Left lung (tissue), 10 donors: ENCODE measurements around the gene RFX2. TPM values are rescaled to one million over a fixed set of nuclear protein-coding genes. Genes with fewer than 3 reads are reported as not detected.
A peak's percentile ranks its signal among the peaks of the same experiment; 100 is the strongest.

Experiments used
- ATAC-seq: fragments of 200-7000 bp; cut with Tn5 transposase; one replicate; pipeline ENCODE4 v1.9.1; 2020; ENCODE audit warnings: moderate library complexity
- DNase-seq, 4 donors: peaks; one replicate each; pipeline ENCODE4 v3.0.0-alpha.2; 2013 to 2020
- H3K27ac ChIP-seq, 2 donors: fragments of 200-600 bp; sonication (generic) in 1 of 2; one replicate each; pipeline versions ENCODE4 v1.5.0 to v1.8.0; 2020 to 2021
- H3K27me3 ChIP-seq, 2 donors: fragments of 200-600 bp; sonication (generic) in 1 of 2; one replicate each; pipeline versions ENCODE4 v1.5.0 to v1.8.0; 2020 to 2021
- H3K36me3 ChIP-seq, 2 donors: fragments of 200-600 bp; sonication (generic) in 1 of 2; one replicate each; pipeline versions ENCODE4 v1.5.0 to v1.8.0; 2020 to 2021
- H3K4me1 ChIP-seq, 2 donors: fragments of 200-600 bp; one replicate each; pipeline ENCODE4 v1.8.0; 2021
- H3K4me3 ChIP-seq, 2 donors: fragments of 200-600 bp; sonication (generic) in 1 of 2; one replicate each; pipeline versions ENCODE4 v1.5.0 to v1.8.0; 2020 to 2021; ENCODE audit warnings: mild to moderate bottlenecking in 1 of 2
- H3K9me3 ChIP-seq, 2 donors: fragments of 200-600 bp; sonication (generic) in 1 of 2; one replicate each; pipeline versions ENCODE4 v1.5.0 to v1.8.0; 2020 to 2021
- CTCF ChIP-seq, 2 donors: fragments of 200-600 bp; sonication (generic) in 1 of 2; IDR thresholded peaks; one replicate each; pipeline versions ENCODE4 v1.5.0 to v1.8.0; 2021; ENCODE audit warnings: antibody characterized with exemption in 2 of 2
- intact Hi-C, 2 donors: fragments of 100-400 bp; cut with DNase I; formaldehyde crosslinking; loops; one replicate each; pipeline versions ENCODE4 v1.11.2 to v1.14.2; 2022
- polyA plus RNA-seq, 6 donors: library from polyadenylated mRNA; unstranded; fragments of 120-200 nt; gene quantifications; one replicate each; pipeline ENCODE4 v1.2.1, GENCODE V29; 2013; ENCODE audit not compliant: insufficient read length in 6 of 6
- total RNA-seq, 2 donors: library from RNA; stranded (reverse); fragmentation: NEBNext Ultra II Directional; extraction: Animal tissue kit (Norgen Biotek cat#: 25700); gene quantifications; one replicate each; pipeline ENCODE4 v1.2.1, GENCODE V29; 2021
- donor health status: DM: no; HTN: yes; CAD: no.
- donor health status: DM: no; HTN: no; CAD: no.

The RFX2 gene
- total and polyA plus RNA-seq, 8 donors = 12.7 to 18.8 (median 16.5) TPM

GRCh38 chr19:6079107-6079506, 31.2 kb downstream of the RFX2 start:
- intact Hi-C loops = no loop called here
- ATAC-seq (no peak), DNase-seq (no peak)
- H3K4me1 ChIP-seq = peaks cover 12 to 15% of the 10 kb centered on the region in 2 donors
- H3K27ac ChIP-seq = no peak overlapping the region
- TF ChIP-seq CTCF (IDR thresholded peaks at IDR 0.05) = no peak
- H3K4me3 ChIP-seq = no peak overlapping the region
- no peaks in the 10 kb centered on the region for H3K9me3 ChIP-seq
- H3K36me3 ChIP-seq = no peaks in the 10 kb centered on the region
- no peaks in the 10 kb centered on the region for H3K27me3 ChIP-seq

- no peak overlapping the region for H3K27ac ChIP-seq
Measured at GRCh38 chr19:6078068-6078467, 32.2 kb downstream of the RFX2 start.

GRCh38 chr19:6076675-6077463, 33.4 kb downstream of the RFX2 start:
- no peaks in the 10 kb centered on the region for H3K27me3 ChIP-seq
- no peak overlapping the region for H3K4me3 ChIP-seq
- DNase-seq (no peak), ATAC-seq (peak; percentile 79)
- H3K36me3 ChIP-seq = no peaks in the 10 kb centered on the region
- H3K27ac ChIP-seq = peak overlapping the region; percentile 74 to 78
- H3K4me1 ChIP-seq = peaks cover 12 to 15% of the 10 kb centered on the region in 2 donors
- no peak for TF ChIP-seq CTCF (IDR thresholded peaks at IDR 0.05)
- intact Hi-C loops = no loop called here
- H3K9me3 ChIP-seq = no peaks in the 10 kb centered on the region

More at GRCh38 chr19:6078068-6078467, 32.2 kb downstream of the RFX2 start:
- H3K27me3 ChIP-seq = no peaks in the 10 kb centered on the region
- no peak for DNase-seq
- no peak for TF ChIP-seq CTCF (IDR thresholded peaks at IDR 0.05)
- no peaks in the 10 kb centered on the region for H3K36me3 ChIP-seq
- H3K4me3 ChIP-seq = no peak overlapping the region
- H3K9me3 ChIP-seq = no peaks in the 10 kb centered on the region
- peaks cover 12 to 15% of the 10 kb centered on the region in 2 donors for H3K4me1 ChIP-seq
- ATAC-seq = no peak
- intact Hi-C loops = no loop called here

GRCh38 chr19:6076291-6076665, 34.0 kb downstream of the RFX2 start:
- peak overlapping the region; percentile 74 to 78 for H3K27ac ChIP-seq
- no peaks in the 10 kb centered on the region for H3K9me3 ChIP-seq
- intact Hi-C loops = no loop called here
- H3K4me1 ChIP-seq = peaks cover 13 to 15% of the 10 kb centered on the region in 2 donors
- no peak for TF ChIP-seq CTCF (IDR thresholded peaks at IDR 0.05)
- DNase-seq = no peak
- H3K4me3 ChIP-seq = no peak overlapping the region
- peak; percentile 9 for ATAC-seq
- no peaks in the 10 kb centered on the region for H3K36me3 ChIP-seq
- H3K27me3 ChIP-seq = no peaks in the 10 kb centered on the region

GRCh38 chr19:6074709-6075403, 35.4 kb downstream of the RFX2 start:
- H3K27me3 ChIP-seq = no peaks in the 10 kb centered on the region
- H3K4me1 ChIP-seq = peaks cover 15 to 20% of the 10 kb centered on the region in 2 donors
- peak overlapping the region in 1 of 2 donors; percentile 18 for H3K27ac ChIP-seq
- ATAC-seq (no peak), DNase-seq (no peak)
- H3K9me3 ChIP-seq = no peaks in the 10 kb centered on the region
- intact Hi-C loops = no loop called here
- TF ChIP-seq CTCF (IDR thresholded peaks at IDR 0.05) = no peak
- no peak overlapping the region for H3K4me3 ChIP-seq
- no peaks in the 10 kb centered on the region for H3K36me3 ChIP-seq
